UCSD-AML1 (cell line): Measurements from ENCODE around the gene BAX.
"Not testable (repeated sequence)": the region's sequence is repeated elsewhere in the genome, so short reads cannot be mapped to it uniquely, and the experiment has no call there.

Experiments
- DNase-seq: peaks from one replicate; lab custom pipeline; 2025; ENCODE audit not compliant: unreplicated experiment; lab: John Stamatoyannopoulos, UW

The BAX gene

DNA sequence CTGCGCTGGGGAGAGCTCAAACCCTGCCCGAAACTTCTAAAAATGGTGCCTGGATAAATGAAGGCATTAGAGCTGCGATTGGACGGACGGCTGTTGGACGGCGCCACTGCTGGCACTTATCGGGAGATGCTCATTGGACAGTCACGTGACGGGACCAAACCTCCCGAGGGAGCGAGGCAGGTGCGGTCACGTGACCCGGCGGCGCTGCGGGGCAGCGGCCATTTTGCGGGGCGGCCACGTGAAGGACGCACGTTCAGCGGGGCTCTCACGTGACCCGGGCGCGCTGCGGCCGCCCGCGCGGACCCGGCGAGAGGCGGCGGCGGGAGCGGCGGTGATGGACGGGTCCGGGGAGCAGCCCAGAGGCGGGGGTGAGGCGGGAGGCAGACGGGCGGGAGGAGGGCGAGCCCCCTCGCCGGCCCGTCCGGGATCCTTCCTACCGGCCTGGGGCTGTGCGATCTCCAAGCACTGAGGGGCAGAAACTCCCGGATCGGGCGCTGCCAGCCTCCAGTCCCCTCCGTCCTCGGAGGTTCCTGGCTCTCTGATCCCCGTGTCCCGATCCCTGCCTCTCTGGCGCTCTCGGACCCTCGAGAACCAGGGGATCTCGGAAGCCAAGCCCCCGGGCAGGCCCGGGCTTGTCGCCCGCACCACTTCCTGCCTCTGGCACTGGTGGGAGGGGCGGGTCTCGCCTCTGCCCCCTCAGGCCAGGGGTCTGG is at the start of gene BAX:
TSS of gene BAX (plus strand) at position 281 of the 713 bp plus-strand sequence. CDS start at position 335, 54 bp downstream.
- peak; percentile 96 for DNase-seq

DNA sequence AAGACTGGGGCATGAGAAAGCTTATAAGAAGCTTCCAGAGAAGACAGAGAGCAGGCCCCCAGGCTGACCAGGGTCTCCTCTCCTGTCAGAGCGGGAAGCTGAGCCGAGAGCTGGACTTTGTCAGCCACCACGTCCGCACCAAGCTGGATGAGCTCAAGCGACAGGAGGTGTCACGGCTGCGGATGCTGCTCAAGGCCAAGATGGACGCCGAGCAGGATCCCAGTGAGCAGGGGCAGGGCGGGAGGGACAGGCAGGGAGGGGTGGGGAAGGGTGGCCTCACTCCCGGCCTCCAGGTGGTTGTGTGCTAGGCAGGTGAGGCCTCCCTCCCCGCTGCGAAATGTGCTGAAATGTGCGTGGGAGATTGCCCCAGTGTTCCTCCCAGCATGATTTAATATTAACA is 49.0 kb upstream of the BAX start:
- no peak for DNase-seq

DNA sequence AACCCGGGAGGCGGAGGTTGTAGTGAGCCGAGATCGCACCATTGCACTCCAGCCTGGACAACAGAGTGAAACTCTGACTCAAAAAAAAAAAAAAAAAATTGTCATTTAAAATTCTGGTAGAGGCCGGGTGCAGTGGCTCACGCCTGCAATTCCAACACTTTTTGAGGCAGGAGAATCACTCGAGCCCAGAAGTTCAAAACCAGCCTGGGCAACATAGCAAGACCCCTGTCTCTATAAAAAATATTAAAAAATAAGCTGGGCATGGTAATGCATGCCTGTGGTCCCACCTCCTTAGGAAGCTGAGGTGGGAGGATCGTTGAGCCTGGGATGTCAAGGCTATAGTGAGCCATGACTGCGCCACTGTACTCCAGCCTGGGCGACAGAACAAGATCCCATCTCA is 48.4 kb upstream of the BAX start:
- no peak for DNase-seq

DNA sequence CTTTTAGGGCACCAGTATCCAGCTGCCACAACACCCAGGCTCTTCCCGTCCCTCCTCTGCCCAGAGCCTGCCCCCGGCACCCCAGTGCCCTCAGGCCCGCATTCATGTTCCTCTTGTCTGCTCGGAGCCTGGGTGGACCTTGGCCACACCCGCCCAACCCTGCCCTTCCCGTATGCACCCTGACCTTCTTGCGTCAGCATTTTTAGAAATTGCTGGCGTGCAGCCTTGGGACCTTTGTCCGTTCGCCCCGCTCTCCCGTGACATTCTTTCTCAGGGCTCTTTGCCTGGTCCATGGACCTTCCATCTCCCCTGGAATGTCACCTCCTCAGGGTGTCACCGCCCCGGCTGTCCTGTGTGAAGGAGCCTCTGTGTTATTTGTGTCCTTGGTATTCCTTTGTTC is 47.0 kb upstream of the BAX start:
- no peak for DNase-seq

DNA sequence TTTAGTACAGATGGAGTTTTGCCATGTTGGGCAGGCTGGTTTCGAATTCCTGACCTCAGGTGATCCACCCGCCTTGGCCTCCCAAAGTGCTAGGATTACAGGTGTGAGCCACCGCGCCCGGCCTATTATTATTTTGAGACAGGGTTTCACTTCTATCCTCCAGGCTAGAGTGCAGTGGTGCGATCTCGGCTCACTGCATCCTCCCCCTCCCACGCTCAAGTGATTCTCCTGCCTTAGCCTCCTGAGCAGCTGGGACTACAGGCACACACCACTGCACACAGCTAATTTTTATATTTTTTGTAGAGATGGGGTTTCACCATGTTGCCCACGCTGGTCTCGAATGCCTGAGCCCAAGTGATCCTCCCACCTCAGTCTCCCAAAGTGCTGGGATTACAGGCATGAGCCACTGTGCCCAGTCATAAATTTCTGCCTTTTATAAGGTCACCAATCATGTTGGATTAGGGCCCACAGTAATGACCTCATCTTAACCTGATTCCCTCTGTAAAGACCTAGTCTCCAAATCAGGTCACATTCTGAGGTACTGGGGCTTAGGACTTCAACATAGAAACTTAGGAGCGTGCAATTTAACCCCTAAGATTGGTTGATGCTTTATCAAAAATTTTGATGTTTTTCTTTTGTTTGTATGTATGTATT is 45.1 kb upstream of the BAX start:
- not testable (repeated sequence) for DNase-seq

DNA sequence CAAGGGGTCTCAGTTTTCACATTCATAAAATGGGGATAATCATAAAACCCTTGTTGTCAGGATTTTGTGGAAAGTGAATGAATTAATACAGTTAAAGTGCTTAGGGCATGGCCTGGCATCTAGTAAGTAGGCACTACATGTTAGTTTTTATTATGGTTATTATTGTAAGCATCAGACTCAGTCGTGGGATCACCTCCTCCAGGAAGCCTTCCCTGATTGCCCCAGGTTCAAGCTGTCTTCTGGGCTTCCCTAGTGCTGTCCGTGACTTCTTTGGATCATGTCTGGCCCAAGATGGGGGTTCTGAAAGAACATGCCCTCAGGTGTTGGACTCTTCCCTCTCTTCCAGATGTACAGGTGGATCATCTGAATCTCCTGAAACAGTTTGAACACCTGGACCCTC is 43.9 kb upstream of the BAX start:
- no peak for DNase-seq

DNA sequence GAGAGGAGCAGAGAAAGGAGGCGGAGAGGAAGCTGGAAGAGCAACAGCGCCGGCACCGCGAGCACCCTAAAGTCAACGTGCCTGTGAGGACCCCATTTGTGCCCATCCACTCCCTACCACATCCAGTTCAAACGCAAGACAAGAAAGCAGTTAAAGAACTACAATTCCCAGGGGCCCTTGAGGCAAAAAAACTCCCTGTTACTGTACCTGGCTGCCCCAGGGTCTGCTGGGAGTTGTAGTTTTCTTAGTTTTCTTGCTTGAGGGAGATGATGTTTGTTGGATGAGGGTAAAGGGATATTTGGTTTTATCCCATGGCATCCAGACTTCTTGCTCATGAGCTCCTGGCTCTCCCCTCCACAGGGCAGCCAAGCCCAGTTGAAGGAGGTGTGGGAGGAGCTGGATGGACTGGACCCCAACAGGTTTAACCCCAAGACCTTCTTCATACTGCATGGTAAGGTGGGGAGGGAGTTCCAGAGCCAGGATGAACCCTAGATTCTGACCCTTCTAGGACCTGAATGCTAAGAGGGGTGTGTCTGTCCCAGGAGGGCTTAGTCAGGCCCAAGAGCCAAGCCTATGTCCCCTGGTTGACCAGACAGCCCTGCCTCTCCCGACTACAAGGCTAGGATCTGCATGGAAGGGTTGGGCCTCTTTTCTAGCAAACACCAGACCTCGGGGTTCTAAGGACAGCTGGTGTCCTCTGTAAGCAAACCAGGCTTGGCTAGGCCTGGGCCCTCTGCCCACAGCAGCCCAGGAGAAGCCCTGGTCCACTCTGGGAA is 41.4 kb upstream of the BAX start:
- DNase-seq = no peak

DNA sequence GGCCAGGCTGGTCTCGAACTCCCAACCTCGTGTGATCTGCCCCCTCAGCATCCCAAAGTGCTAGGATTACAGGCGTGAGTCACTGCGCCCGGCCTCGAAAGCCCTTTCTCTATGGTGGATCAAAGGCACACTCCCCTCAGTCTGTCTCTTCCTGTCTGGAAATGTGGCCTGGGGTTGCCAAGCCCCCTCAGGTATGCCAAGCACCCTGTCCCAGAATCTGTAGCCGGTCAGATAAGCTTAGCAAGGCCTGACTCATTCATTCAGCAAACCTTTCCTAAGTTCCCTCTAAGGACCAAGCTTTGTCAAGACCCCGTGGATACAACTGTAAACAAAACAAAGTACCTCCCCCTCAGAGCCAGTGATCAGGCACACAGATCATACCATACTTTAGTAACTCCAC is 40.5 kb upstream of the BAX start:
- no peak for DNase-seq

DNA sequence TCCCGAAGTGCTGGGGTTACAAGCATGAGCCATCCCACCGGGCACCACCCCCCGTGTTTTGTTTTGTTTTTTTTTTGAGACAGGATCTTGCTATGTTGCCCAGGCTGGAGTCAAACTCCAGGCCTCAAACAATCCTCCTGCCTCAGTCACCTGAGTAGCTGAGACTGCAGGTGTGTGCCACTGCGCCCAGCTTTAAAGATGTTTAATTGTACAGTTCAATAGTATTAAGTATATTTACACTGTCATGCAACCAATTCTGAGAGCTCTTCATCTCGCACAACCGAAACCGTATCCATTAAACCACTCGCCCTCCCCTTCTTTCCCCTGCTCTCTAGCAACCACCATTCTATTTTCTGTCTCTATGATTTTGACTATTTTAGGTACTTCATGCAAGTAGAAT is 38.9 kb upstream of the BAX start:
- DNase-seq = no peak

DNA sequence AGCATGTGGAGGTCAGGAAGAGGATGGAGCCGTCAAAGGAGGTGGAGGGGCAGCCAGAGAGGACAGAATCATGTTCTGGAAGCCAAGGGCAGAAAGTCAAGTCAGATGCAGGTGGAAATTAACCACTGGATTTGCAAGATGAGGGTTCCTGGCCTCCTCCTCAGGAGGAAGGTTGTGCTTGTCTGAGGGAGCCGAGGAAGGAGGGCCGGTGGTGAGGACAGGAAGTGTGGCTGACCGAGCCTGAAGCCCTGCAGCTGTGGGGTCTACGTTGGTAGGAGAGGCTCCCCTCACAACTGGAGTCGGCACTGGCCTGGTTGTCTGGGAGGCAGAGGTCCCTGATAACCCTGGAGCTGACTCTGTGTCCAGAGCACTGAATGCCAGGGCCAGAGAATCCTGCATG is 36.6 kb upstream of the BAX start:
- no peak for DNase-seq

DNA sequence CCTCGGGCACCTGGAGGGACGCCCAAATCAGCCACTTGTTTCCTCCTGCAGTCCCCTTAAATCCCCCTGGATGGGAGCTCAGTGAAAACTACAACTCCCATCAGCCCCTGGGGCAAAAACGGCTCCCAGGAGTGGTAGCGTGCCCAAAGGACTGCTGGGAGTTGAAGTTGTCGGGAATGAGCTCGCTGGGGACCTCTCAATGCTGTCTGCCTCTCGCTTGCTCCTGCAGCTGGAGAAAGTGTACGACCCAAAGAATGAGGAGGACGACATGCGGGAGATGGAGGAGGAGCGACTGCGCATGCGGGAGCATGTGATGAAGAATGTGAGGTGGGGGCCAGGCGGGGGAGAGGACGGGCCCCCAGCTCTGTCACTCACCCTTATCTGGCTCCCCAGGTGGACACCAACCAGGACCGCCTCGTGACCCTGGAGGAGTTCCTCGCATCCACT is 35.9 kb upstream of the BAX start:
- no peak for DNase-seq

DNA sequence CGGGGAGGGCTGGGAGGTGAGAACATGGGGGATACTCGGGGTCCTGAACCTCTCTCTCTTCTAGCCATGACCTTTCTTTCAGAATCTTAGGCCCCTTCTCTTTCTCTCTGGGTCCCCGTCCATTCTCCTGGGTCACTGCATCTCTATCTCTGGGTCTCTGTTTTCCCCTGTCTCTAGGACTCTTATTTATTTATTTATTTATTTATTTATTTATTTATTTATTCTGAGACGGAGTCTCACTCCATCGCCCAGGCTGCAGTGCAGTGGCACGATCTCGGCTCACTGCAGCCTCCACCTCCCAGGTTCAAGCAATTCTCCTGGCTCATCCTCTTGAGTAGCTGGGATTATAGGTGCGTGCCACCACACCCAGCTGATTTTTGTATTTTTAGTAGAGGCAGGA is 35.4 kb upstream of the BAX start:
- DNase-seq = not testable (repeated sequence)

DNA sequence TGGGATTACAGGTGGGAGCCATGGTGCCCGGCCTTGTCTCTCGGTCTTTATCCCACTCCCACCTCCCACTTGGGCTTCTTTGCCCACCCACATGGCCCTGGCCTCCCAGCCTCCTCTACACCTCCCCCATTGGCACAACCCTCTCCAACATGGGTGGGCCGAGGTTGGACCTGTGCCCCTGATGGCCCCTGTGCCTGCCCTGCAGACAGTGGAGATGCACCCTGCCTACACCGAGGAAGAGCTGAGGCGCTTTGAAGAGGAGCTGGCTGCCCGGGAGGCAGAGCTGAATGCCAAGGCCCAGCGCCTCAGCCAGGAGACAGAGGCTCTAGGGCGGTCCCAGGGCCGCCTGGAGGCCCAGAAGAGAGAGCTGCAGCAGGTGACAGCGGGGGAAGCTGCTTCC is 33.7 kb upstream of the BAX start:
- DNase-seq = no peak

DNA sequence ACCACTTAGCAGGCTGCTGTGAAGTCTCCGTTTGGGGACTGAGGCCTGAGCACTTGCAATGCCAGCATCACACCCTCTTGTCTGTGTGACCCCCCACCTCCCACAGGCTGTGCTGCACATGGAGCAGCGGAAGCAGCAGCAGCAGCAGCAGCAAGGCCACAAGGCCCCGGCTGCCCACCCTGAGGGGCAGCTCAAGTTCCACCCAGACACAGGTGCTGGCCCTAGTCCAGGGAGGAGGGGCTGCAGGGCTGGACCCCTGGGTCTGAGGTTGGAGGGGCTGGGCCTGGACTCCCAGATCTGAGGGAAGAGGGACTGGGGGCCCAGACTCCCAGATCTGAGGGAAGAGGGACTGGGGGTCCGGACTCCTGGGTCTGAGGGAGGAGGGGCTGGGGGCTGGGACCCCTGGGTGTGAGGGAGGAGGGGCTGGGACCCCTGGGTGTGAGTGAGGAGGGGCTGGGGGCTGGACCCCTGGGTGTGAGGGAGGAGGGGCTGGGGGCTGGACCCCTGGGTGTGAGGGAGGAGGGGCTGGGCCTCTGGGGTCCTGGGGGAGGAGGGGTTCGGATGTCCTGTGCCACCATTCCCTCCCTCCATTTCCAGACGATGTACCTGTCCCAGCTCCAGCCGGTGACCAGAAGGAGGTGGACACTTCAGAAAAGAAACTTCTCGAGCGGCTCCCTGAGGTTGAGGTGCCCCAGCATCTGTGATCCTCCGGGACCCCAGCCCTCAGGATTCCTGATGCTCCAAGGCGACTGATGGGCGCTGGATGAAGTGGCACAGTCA is 32.8 kb upstream of the BAX start:
- no peak for DNase-seq

DNA sequence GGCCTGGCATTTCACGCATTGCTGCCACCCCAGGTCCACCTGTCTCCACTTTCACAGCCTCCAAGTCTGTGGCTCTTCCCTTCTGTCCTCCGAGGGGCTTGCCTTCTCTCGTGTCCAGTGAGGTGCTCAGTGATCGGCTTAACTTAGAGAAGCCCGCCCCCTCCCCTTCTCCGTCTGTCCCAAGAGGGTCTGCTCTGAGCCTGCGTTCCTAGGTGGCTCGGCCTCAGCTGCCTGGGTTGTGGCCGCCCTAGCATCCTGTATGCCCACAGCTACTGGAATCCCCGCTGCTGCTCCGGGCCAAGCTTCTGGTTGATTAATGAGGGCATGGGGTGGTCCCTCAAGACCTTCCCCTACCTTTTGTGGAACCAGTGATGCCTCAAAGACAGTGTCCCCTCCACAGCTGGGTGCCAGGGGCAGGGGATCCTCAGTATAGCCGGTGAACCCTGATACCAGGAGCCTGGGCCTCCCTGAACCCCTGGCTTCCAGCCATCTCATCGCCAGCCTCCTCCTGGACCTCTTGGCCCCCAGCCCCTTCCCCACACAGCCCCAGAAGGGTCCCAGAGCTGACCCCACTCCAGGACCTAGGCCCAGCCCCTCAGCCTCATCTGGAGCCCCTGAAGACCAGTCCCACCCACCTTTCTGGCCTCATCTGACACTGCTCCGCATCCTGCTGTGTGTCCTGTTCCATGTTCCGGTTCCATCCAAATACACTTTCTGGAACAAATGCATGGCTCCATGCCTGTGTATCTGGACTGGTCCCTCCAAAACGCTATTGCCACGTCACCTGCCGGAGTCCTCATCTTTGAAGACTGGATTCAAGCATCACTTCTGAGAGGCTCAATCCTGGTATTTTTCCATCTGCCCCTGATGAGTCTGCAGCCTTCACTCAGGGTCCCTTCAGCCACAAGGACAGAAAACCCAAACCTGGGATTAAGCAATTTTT is 31.9 kb upstream of the BAX start:
- DNase-seq = no peak

DNA sequence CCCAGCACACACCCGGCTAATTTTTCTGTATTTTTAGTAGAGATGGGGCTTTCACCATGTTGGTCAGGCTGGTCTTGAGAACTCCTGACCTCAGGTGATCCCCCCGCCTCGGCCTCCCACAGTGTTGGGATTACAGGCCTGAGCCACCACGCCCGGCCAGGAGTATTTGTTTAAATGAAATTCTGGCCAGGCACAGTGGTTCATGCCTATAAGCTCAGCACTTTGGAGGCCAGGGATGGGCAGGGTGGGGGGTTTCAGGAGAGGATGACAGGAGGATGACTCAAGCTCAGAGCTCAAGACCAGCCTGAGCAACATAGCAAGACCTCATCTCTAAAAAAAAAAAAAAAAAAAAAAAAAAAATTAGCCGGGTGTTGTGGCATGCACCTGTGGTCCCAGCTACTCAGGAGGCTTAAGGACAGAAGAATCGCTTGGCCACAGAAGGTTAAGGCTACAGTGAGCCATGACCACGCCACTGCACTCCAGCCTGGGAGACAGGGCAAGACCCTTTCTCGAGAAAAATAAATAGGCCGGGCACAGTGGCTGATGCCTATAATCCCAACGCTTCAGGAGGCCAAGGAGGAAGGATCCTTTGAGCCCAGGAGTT is 29.3 kb upstream of the BAX start:
- DNase-seq = no peak

DNA sequence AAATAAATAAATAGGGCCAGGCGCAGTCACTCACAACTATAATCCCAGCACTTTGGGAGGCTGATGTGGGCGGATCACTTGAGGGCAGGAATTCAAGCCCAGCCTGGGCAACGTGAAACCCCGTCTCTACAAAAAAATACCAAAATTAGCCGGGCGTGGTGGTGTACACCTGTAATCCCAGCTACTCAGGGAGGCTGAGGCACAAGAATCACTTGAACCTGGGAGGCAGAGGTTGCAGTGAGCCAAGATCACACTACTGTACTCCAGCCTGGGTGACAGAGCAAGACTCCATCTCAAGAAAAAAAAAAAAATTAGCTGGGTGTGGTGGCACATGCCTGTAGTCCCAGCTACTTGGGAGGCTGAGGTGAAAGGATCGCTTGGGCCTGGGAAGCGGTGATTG is 28.8 kb upstream of the BAX start:
- not testable (repeated sequence) for DNase-seq

DNA sequence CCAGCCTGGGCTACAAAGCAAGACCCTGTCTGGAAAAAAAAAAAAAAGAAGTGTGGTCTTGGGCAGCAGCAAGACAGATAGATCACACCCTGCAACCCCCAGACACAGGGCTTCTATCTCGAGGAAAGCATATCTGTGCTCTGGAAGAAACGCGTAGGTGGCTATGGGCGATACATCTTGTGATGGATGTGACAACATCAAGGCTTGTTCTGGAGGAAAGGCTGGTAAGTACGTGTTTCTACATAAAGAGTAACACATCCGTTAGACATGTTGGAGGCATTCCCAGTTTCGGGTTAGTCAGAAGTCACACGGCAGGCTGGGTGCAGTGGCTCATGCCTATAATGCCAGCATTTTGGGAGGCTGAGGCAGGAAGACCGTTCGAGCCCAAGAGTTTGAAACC is 27.8 kb upstream of the BAX start:
- DNase-seq = no peak

DNA sequence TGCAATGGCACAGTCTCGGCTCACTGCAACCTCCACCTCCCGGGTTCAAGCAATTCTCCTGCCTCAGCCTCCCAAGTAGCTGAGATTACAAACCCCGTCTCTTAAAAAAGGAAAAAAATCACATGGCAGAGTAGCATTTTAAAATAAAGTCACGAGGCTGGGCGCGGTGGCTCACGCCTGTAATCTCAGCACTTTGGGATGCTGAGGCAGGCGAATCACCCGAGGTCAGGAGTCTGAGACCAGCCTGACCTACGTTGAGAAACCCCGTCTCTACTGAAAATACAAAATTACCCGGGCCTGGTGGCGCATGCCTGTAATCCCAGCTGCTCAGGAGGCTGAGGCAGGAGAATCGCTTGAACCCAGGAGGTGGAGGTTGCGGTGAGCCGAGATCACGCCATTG is 27.0 kb upstream of the BAX start:
- not testable (repeated sequence) for DNase-seq
